Ascending aorta (tissue), 2 donors: Measurements from ENCODE around the gene SNTG2. TPM values are rescaled to one million over a fixed set of nuclear protein-coding genes. Genes with fewer than 3 reads are reported as not detected.

ENCODE experiments used
- DNase-seq, 2 donors: peaks; one replicate each; pipeline ENCODE4 v3.0.0-alpha.2; 2019; ENCODE audit warnings: low spot score in 2 of 2
- H3K27ac ChIP-seq, 2 donors: fragments of 200-600 bp; sonication (generic); one replicate each; pipeline ENCODE4 v1.5.1; 2016 to 2017; ENCODE audit warnings: mild to moderate bottlenecking in 1 of 2
- H3K27me3 ChIP-seq: fragments of 200-600 bp; sonication (generic); one replicate; pipeline ENCODE4 v1.5.1; 2017
- H3K36me3 ChIP-seq, 2 donors: fragments of 200-600 bp; sonication (generic); one replicate each; pipeline ENCODE4 v1.5.1; 2016
- H3K4me1 ChIP-seq, 2 donors: fragments of 200-600 bp; sonication (generic); one replicate each; pipeline ENCODE4 v1.5.1; 2016 to 2017; ENCODE audit warnings: mild to moderate bottlenecking in 1 of 2
- H3K4me3 ChIP-seq, 2 donors: fragments of 200-600 bp; sonication (generic); one replicate each; pipeline ENCODE4 v1.5.1; 2016 to 2017; ENCODE audit warnings: mild to moderate bottlenecking in 1 of 2
- H3K9me3 ChIP-seq, 2 donors: fragments of 200-600 bp; sonication (generic); one replicate each; pipeline ENCODE4 v1.5.1; 2016
- intact Hi-C: fragments of 100-400 bp; cut with DNase I; formaldehyde crosslinking; loops from one replicate; pipeline ENCODE4 v1.15.1; 2023
- total RNA-seq: library from RNA; depleted of rRNA; stranded (reverse); fragments of >200 nt; gene quantifications from one replicate; pipeline ENCODE4 v1.1.0, GENCODE V29; 2016
- TF ChIP-seq, protein P1 (sequence below), 3 experiments: fragments of 200-600 bp in 2 of 3; fragments of 450-650 bp in 1 of 3; sonication (generic) in 2 of 3; IDR thresholded peaks; one replicate each; pipeline ENCODE4 v1.5.1; 2016 to 2019; ENCODE audit warnings: antibody characterized with exemption in 3 of 3, mild to moderate bottlenecking in 1 of 3, moderate library complexity in 1 of 3

The SNTG2 gene
- total RNA-seq, 1 donor from 2014 or later, result 9.9 TPM

DNA sequence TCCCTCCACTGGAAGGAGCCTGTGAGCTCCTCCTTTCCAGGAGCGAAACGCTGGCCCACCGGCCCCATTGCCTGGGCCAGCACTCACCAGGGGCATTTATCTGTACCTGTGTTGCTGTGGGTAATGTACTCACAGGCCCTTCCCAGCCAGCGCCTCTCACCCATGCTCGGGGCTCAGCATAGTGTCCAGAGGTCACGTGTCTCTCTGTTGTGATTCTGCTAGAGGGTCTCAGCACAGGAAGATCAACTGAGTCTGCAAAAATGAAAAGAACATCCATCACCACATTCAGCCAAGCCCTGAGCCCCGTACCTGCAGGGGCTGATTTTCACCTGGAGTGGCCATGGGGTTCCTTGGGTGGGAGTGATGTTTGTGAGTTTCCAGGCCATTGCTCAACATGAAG, 359.6 kb downstream of the SNTG2 start:
- no peaks in the 10 kb centered on the region for H3K36me3 ChIP-seq
- TF ChIP-seq, protein P1, sequence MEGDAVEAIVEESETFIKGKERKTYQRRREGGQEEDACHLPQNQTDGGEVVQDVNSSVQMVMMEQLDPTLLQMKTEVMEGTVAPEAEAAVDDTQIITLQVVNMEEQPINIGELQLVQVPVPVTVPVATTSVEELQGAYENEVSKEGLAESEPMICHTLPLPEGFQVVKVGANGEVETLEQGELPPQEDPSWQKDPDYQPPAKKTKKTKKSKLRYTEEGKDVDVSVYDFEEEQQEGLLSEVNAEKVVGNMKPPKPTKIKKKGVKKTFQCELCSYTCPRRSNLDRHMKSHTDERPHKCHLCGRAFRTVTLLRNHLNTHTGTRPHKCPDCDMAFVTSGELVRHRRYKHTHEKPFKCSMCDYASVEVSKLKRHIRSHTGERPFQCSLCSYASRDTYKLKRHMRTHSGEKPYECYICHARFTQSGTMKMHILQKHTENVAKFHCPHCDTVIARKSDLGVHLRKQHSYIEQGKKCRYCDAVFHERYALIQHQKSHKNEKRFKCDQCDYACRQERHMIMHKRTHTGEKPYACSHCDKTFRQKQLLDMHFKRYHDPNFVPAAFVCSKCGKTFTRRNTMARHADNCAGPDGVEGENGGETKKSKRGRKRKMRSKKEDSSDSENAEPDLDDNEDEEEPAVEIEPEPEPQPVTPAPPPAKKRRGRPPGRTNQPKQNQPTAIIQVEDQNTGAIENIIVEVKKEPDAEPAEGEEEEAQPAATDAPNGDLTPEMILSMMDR (IDR thresholded peaks at IDR 0.05), result no peak
- no peak overlapping the region for H3K4me3 ChIP-seq
- H3K27me3 ChIP-seq, result no peaks in the 10 kb centered on the region
- DNase-seq, result no peak
- H3K4me1 ChIP-seq, result no peaks in the 10 kb centered on the region
- intact Hi-C loops, result no loop called here
- H3K27ac ChIP-seq, result no peak overlapping the region
- H3K9me3 ChIP-seq, result no peaks in the 10 kb centered on the region

DNA sequence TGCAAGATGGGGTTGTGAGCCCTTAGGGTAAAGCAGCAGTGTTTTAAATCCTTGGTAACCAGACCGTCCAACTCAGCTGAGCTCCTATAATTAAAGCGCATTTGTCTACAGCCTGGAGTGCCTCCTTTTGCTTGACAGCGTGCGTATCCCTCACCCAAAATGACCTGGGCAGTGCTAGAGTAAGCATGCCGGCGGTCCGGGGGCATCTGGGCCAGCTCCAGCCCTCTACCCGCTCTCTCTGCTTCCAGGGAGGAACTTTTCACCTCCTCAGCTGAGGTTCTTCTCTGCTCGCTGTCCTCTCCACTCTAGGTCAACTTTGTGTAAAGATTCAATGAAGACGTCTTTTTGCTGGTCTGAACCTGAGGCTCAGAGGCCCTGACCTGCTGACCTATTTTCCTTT, 360.2 kb downstream of the SNTG2 start:
- Histone ChIP-seq H3K36me3 (no peaks in the 10 kb centered on the region), H3K4me3 (no peak overlapping the region), H3K4me1 (no peaks in the 10 kb centered on the region), H3K27ac (no peak overlapping the region), H3K9me3 (no peaks in the 10 kb centered on the region), H3K27me3 (no peaks in the 10 kb centered on the region)
- TF ChIP-seq, protein P1 (IDR thresholded peaks at IDR 0.05), result no peak
- DNase-seq, result no peak
- intact Hi-C loops, result no loop called here

DNA sequence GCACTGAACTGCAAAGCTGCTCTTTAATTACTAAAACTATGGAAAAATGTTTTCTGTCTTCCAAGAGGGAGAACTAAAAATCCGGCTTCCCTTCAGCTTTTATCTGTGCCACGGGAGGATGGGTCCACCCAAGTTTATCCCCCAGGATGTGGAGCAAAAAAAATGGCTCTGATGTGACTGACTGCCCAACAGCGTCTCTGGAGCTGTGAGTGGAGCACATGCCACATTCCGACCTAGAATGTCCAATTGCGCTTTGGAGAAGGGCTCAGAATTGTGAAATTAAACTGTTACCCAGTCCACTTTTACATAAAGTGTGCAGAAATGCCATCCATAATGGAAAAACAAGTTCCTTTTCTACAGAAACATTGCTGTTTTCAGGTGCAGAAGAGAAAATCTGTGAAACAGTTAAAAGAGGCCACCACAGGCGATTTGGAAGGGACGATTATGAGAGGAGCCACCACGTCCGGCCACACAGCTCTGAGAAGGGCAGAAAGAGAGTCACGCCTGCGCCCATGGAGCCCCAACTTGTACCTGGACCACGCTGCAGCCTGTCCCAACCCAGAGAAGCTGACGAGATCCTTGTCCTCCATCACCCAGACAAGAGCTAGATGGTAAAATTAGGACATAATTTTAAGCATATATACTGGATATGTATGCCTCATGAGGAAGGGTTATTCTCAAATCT, 362.7 kb downstream of the SNTG2 start:
- DNase-seq, result no peak
- Histone ChIP-seq H3K27me3 (no peaks in the 10 kb centered on the region), H3K27ac (no peak overlapping the region), H3K4me1 (no peaks in the 10 kb centered on the region), H3K36me3 (no peaks in the 10 kb centered on the region), H3K4me3 (no peak overlapping the region), H3K9me3 (no peaks in the 10 kb centered on the region)
- TF ChIP-seq, protein P1 (IDR thresholded peaks at IDR 0.05), result no peak
- intact Hi-C loops, result no loop called here

DNA sequence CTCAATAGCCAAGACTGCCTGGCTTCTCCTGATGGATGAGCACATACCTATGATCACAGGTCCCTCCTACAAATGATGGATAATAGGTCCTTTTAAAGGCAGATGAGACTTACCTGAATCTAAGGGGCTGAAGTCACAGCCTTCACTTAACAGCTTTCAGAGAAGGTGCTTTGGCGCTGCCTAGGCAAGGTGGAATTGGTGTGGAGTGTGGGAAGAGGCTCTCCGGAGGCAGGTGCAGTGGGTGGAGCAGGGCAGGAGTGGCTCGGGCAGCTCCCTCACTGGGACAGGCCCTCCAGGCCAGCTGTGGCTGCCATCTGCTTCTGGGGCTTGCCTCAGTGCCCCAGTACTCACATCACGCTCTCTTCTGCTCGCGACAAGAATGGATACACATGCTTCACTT, 363.6 kb downstream of the SNTG2 start:
- no peak overlapping the region for H3K4me3 ChIP-seq
- TF ChIP-seq, protein P1 (IDR thresholded peaks at IDR 0.05), result no peak
- no peaks in the 10 kb centered on the region for H3K9me3 ChIP-seq
- DNase-seq, result no peak
- no peaks in the 10 kb centered on the region for H3K36me3 ChIP-seq
- H3K27me3 ChIP-seq, result no peaks in the 10 kb centered on the region
- intact Hi-C loops, result no loop called here
- H3K27ac ChIP-seq, result no peak overlapping the region
- H3K4me1 ChIP-seq, result no peaks in the 10 kb centered on the region

DNA sequence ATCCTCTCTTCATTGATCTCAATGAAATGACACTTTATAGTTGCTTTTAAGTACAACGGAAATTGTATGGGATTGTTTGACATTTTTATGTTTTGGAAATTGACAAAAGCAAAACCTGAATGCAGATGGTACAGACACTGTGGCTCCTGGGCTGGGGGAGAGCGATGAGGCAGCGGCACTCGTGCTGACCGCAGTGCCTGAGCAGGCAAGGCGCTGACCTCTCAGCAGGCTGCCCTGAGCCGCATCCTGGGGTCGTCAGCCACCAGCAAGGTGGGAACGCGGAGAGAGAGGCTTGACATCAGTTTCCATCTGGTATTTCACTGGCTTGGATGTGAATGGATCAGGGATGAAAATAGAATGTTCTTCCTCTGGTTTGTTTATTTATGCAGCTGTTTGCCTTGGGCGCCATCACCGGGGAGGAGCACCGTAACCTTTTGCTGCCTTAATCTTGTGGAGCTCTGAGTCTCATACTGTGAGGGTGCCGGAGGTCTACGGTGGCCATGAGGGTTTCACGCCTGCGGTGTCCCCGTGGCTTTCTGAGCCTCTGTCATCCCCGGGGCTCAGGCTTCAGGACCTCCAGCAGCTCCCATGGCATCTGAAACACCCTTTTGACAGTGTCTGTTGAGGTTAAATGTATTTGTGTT, 367.8 kb downstream of the SNTG2 start:
- Histone ChIP-seq H3K27me3 (no peaks in the 10 kb centered on the region), H3K4me3 (no peak overlapping the region), H3K4me1 (no peaks in the 10 kb centered on the region), H3K9me3 (no peaks in the 10 kb centered on the region), H3K27ac (no peak overlapping the region), H3K36me3 (no peaks in the 10 kb centered on the region)
- intact Hi-C loops, result no loop called here
- TF ChIP-seq, protein P1 (IDR thresholded peaks at IDR 0.05), result no peak
- DNase-seq, result no peak
